HG02870 (cell line): ENCODE measurements around the gene KLHL29.

ENCODE experiments used
- ATAC-seq: cut with Tn5 transposase; IDR thresholded peaks from one replicate; pipeline ENCODE4 v1.9.1; 2021; ENCODE audit warnings: mild to moderate bottlenecking, moderate library complexity; ENCODE audit not compliant: unreplicated experiment

Gene KLHL29

DNA sequence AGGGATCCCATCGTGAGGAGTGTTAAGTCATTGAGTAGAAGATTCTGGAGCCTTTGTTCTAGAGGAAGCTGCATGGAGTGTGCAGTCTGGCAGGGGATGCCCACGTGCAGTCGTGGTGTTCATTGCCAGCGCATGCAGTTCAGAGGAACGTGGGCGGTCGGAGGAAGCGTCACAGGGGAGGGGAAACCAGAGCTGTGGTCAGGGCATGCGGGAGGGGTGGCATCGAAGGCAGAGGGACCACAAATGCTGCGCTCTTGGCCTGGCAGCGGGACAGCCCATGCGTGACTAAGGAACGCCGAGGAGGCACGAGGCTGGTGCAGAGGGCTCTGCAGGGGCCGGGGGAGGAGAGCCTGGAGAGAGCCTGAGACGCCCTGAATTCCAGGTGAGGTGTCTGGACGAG is 141.1 kb downstream of the KLHL29 start:
- no peak for ATAC-seq

- ATAC-seq = no peak
These were observed 142.1 kb downstream of the KLHL29 start for GRCh38 chr2:23526835-23527790.

DNA sequence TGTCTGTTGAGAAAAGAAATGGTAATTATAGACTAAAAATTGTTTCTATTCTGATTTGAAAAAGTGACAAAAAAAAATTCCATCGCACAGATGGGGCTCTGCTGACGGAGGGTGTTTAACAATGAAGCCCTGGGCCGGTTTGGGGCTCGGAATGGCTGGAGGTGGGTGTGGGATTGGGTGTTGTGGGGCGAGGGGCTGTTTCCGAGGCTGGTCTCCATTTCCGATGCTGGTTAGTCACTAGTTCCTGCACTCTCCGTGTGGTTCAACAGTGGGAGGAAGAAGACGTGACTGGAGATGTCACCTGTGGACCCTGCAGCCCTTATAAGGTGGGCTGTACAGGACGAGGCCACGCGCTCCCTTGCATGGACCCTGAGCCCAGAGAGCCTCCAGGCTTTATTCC is 143.2 kb downstream of the KLHL29 start:
- no peak for ATAC-seq

DNA sequence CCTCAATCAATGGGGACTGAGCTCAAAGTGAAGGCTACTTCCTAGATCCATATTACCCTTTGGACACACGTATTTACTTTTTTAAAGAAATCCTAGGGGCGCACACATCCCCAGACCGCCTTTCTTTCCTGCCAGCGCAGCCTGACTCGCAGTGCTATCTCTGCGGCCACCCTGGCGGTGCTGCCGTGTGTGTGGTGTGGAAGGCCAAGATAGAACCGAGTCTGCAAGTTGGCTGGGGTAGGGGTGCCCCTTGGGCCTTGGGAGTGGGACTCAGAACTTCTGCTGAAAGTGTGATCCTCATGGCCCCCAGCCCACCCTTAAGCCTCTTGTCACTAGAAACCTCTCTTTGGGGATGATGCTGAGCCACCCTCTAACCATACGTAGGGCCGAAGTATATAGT is 143.7 kb downstream of the KLHL29 start:
- no peak for ATAC-seq

DNA sequence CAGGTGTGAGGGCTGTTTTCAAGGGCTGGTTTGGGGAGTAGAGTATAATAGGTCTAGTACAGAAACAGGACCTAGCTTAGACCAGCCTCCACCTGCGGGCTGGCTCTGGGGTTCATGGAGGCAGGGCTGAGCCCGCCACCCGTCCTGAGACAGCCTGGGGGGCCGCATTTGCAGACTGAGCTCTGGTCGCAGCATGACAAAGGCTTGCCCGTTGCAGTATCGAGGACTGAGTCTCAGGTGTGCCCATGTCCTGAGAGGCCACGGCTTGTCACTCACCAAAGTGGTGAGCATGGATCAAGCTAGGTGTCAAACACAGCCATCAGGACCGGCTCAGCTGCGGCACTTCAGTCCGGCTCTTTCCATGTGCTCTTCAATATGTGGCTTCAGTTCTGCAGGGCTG is 144.7 kb downstream of the KLHL29 start:
- no peak for ATAC-seq

- ATAC-seq = no peak
These were observed 145.4 kb downstream of the KLHL29 start for GRCh38 chr2:23530206-23530908.

GRCh38 chr2:23530909-23531276 is 145.9 kb downstream of the KLHL29 start:
- no peak for ATAC-seq

GRCh38 chr2:23531280-23531679 is 146.3 kb downstream of the KLHL29 start:
- no peak for ATAC-seq

DNA sequence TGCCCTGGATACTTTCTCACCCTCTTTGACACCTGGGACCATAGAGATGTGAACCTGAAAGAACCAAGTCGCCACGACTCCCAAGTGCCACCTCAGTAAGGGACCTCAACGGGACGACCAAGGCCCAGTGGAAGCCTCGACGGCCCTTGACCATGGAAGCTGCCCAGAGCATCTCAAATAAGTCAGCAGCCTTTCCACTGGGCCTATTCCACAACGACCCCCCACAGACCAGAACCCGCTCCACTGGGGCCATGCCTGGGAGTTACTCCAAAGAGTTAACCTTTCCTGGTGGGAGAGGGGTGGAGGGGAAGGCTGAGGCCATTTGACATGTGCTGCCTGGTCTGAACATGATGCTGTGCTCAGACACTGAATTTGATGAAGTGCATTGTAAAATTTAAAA is 146.9 kb downstream of the KLHL29 start:
- ATAC-seq = no peak

GRCh38 chr2:23532391-23533337 is 147.7 kb downstream of the KLHL29 start:
- ATAC-seq = no peak

GRCh38 chr2:23533338-23533695 is 148.3 kb downstream of the KLHL29 start:
- ATAC-seq = no peak

GRCh38 chr2:23534771-23535170 is 149.8 kb downstream of the KLHL29 start:
- no peak for ATAC-seq

GRCh38 chr2:23536326-23536725 is 151.3 kb downstream of the KLHL29 start:
- ATAC-seq = no peak

DNA sequence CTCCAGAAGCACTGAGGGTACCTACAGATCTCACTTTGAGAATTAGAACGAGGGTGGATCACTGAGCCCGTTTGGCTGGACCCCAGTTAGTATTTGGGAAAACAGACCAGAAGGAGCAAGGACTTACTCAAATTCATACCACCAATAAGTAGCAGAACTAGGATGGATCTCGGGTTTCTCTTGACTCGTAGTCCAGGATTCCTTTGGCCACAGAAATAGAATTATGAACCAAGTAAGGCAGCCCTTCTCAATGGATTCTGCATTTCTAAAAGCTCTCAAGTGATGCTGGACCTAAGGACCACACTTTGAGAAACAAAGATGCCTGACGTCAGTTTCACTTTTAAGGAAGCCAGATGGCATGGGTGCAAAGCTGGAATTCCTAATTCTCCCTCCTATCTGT is 153.0 kb downstream of the KLHL29 start:
- ATAC-seq = no peak

GRCh38 chr2:23538566-23538965 is 153.6 kb downstream of the KLHL29 start:
- ATAC-seq = no peak

DNA sequence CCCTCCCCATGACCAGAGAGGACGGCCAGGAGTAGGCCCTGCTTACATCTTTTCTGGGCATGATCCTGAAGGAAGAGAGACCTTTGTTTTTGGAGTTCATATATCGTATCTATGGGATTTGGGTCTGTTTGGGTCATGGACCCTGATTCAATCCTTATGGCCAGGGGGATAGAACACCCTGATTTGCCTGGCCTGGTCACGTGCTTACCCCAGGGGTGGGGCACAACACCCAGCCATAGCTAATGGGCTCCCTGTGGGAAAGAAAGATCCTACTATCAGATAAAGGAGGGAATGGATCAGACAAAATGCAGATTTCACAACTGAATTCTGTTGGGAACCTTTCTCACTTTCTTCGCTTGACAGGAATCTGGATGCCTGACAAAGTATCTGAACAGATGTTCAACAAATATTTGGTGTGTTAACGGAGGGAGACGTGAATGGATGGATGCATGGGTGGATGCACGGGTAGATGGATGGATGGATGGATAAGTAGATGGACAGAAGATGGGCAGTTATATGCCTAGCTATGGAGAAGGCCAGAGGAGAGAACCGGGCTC is 155.9 kb downstream of the KLHL29 start:
- ATAC-seq = no peak

- no peak for ATAC-seq
These were observed 156.7 kb downstream of the KLHL29 start for GRCh38 chr2:23541503-23542229.

- ATAC-seq = no peak
These were observed 157.3 kb downstream of the KLHL29 start for GRCh38 chr2:23542230-23542789.

- ATAC-seq = no peak
These were observed 158.3 kb downstream of the KLHL29 start for GRCh38 chr2:23543302-23543701.

DNA sequence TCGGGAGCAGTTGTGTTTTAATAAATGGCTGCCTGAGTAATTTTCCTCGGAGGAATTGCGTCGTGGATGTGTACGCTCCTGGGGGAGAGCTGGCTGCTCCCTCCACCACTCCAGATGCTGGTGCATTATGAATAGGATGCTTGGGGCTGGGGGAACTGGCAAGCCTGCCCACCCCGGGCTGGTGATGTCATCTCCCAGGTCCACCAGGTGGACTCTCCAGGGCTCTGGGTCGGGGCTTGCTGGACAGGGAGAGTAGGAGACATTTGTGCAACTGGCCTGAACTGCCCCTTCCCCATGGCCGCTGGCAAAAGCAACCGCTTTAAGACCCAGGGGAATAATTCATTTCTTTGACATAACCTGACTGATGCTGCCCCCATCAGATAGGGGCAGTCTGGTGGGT is 158.7 kb downstream of the KLHL29 start:
- ATAC-seq = no peak
